Gastrocnemius medialis (tissue), 4 donors: ENCODE results near the gene ANO9.

Source experiments
- POLR2A ChIP-seq, 2 donors: fragments of 450-650 bp; IDR thresholded peaks; one replicate each; pipeline ENCODE4 v1.6.1; 2017; ENCODE audit warnings: antibody characterized with exemption in 2 of 2, mild to moderate bottlenecking in 2 of 2, moderate library complexity in 2 of 2
- TF ChIP-seq, protein P1 (sequence below), 5 experiments: fragments of 450-650 bp in 3 of 5; fragments of 200-600 bp in 2 of 5; sonication (generic) in 2 of 5; IDR thresholded peaks in 4 of 5; conservative IDR thresholded peaks in 1 of 5; 1 replicate in 4 of 5; 2 replicates in 1 of 5; pipeline ENCODE4 v1.5.1; 2016 to 2019; ENCODE audit warnings: antibody characterized with exemption in 5 of 5, mild to moderate bottlenecking in 3 of 5, moderate library complexity in 3 of 5

DNA sequence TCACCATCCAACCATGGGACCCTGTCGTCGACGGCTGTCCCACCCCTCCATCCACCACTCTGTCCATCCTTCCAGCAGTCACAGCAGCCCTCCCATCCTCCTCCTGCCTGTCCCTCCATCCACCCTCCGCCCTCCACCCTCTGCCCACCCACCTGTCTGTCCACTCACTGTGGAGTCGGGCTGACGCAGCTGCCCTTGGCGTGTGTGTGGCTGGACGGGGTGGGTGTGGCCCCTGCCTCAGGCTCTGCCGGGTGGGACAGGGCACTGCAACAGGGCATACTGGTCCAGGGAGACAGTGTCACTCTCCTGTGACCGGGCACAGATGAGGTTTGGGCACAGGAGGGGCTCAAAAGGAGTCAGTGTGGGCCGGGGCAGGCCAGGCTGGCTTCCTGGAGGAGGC lies 45.9 kb downstream of the ANO9 start:
- no peak for TF ChIP-seq POLR2A (IDR thresholded peaks at IDR 0.05)
- TF ChIP-seq, protein P1, sequence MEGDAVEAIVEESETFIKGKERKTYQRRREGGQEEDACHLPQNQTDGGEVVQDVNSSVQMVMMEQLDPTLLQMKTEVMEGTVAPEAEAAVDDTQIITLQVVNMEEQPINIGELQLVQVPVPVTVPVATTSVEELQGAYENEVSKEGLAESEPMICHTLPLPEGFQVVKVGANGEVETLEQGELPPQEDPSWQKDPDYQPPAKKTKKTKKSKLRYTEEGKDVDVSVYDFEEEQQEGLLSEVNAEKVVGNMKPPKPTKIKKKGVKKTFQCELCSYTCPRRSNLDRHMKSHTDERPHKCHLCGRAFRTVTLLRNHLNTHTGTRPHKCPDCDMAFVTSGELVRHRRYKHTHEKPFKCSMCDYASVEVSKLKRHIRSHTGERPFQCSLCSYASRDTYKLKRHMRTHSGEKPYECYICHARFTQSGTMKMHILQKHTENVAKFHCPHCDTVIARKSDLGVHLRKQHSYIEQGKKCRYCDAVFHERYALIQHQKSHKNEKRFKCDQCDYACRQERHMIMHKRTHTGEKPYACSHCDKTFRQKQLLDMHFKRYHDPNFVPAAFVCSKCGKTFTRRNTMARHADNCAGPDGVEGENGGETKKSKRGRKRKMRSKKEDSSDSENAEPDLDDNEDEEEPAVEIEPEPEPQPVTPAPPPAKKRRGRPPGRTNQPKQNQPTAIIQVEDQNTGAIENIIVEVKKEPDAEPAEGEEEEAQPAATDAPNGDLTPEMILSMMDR (IDR thresholded peaks at IDR 0.05 in 4 of 5, conservative IDR thresholded peaks at IDR 0.05 in 1 of 5): no peak
